Glomerular visceral epithelial cell (primary cell): ENCODE results near the gene ZDHHC9.

ENCODE experiments used
- DNase-seq: peaks from one replicate; pipeline ENCODE4 v3.0.0-alpha.2; 2016; ENCODE audit errors: extremely low spot score

Gene ZDHHC9

DNA sequence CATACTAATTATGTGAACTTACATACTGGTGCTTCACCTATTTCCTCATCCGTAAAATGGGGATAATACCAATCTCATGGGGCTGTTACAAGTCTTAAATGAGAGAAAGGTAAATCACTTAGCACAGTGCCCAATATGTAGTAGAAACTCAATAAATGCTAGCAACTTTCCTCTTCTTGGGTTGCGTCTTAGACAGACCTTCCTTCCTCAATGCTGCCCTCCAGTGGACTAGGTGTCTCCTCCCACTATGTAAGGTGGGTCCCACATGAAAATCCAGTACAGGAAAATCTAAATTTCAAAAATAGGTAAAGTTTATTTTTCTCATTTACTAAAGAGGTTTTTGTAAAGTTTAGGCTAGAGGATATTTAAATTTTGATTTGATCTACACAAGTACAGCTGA lies 20.6 kb downstream of the ZDHHC9 start:
- peak; percentile 22 for DNase-seq

DNA sequence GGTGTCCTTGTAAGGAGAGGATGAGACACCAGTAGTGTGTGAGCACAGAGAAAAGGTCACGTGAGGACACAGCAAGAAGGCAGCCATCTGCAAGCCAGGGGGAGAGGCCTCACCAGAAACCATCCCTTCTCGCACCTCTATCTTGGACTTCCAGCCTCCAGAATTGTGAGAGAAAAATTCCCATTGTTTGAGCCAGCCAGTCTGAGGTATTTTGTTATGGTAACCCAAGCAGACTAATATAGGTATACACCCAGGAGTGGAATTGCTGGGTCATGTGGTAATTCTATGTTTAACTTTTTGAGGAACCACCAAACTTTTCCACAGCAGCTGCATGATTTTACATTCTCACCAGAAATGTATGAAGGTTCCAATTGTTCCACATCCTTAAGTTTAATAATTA lies 25.6 kb downstream of the ZDHHC9 start:
- no peak for DNase-seq

DNA sequence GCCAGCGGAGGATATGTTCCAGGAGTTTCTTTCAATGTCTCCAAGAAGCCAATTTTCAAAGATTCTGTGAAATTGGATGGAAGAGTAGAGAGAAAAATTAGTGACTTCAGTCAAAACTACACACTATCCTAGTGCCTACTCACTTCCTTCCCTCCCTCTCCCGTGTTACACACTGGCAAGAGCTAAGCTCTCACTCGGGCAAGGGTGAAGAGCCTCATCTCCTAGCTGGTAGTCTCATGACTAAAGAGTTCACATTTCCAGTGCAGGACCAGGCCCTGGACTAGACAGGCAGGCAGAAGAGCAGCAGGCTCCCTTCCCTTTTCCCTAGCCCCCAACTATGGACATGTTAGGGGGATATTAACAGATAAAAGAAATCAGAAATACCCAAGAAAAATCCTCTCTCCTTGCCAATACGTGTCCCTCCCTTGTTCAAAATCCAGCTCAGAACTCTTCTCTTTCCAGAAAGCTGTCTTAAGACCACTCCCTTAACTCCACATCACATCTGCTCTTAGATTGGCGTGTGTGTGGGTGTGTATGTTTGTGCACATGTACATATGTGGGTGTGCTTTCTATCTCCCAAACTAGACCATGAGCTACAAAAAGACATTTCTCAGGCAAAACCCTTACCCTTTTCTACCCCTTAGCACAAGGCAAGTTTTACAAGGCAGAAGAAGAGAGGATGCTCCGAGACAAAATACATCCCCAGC lies 29.9 kb downstream of the ZDHHC9 start:
- DNase-seq = no peak

DNA sequence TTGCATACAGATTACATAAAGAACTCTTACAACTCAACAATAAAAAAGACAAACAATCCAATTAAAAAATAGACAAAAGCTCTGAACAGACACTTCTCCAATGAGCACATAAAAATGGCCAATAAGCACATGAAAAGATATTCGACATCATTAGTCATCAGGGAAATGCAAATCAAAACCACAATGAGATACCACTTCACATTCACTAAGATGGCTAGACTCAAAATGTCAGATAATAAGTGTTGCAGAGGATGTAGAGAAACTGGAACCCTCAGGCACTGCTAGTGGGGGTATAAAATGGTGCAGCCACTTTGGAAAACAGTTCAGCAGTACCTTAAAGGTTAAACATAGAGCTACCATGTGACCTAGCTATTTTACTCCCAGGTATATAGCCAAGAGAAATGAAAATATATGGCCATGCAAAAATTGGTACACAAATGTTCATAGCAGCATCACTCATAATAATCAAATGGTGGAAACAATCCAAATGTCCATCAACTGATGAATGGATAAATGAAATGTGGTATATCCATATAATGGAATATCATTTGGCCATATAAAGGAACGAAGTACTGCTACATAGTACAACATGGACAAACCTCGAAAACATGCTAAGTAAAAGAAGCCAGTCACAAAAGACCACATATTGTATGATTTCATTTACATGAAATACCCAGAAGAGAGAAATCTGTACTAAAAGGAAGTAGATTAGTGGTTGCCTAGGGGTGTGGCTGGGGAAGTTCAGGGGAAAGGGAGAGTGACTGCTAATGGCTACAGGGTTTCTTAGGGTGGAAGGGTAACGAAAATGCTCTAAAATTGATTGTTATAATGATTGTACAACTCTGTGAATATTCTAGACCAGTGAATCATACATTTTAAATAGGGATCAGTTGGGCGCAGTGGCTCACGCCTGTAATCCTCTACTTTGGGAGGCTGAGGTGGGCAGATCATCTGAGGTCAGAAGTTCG lies 34.6 kb downstream of the ZDHHC9 start:
- no peak for DNase-seq

DNA sequence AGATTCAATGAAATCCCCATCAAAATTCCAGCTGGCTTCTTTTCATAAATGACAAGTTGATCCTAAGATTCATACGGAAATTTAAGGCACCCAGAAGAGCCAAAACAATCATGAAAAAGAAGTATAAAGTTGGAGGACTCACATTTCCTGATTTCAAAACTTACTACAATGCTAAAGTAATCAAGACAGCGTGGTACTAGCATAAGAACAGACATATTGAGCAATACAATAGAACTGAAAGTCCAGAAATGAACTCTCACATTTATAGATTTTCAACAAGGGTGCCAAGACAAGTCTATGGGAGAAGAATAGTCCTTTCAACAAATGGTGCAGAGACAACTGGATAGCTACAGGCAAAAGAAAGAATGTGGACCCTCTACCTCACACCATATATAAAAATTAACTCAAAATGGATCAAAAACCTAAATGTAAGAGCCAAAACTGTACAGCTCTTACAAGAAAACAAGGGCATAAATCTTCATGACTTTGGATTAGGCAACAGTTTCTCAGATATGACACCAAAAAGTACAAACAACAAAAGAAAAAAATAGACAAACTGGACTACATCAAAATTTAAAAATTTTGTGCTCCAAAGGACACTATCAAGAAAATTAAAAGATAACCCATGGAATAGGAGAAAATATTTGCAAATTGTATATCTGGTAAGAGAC lies 35.4 kb downstream of the ZDHHC9 start:
- DNase-seq = no peak

DNA sequence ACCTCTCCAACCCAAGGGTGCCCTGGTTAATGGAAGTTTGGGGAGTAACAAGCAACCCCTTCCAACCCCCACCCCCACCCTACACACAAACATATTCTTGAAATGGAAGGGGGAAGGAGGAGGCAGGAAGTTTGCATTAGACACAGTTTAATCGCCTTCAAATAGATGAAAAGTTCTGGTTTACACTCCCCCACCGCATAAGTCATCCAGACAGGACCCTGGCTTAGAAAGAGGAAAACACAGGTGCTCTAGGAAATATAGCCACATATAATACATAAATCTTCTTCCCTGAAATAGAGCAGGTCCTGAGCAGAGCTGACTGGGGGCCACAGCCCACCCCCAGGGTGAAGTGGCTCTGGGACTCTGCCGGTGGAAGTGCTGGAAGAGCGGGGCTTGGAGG lies 38.9 kb downstream of the ZDHHC9 start:
- DNase-seq = no peak

DNA sequence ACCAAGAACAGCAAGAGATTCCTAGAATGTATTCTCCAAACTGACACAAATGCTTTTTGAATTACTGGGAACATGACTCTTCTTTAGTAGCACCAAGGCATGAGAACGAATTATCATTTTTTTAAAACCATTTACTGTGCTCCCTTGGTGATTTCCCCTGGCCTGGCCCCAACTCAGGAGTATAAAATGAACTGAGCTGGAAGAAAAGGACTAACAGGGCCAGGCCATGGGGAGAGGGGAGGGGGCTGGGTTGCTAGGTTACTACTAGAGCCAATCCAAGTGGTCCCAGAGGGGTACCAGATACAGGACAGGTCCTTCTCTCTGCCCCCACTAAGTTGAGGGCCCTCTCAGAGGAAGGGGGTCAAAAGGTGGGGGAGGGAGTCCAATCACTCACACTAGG lies 40.8 kb downstream of the ZDHHC9 start:
- no peak for DNase-seq

DNA sequence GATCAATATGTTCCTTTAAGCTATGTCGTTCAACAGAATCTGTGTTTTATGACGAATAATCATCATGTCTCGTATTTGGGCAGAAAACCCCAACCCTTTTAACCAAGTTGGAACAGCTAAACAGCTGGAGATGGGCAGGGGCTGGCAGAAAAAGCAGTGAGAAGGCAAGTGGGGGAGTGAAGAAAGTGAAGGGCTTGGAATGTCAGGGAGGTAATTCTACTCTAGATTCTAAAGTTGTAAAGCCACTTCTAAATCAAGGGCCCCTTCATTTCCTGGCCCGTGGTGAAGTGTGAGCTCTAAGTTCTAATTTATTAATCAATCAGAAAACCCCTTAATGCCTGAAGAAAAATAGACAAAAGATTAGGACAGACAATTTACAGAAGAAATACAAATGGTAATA lies 43.5 kb downstream of the ZDHHC9 start:
- no peak for DNase-seq

DNA sequence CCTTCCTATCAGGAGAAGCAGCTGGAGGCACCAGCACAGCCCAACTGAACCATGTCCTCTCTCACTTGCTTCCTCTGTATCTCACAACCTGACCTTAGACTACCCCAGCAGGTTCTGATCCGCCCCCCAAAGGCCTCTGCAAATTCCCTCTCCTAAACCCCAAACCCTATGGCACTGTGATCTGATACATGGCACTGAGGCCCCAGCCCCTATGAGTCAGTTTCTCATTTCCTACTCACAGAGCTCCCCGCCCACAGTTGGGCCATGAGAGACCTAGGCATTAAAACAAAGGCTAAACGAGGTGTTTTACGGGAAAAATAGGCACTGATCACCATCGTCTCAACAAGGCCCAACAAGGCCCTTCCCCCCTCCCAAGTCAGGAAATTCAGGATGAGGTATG lies 44.8 kb downstream of the ZDHHC9 start:
- DNase-seq = no peak

DNA sequence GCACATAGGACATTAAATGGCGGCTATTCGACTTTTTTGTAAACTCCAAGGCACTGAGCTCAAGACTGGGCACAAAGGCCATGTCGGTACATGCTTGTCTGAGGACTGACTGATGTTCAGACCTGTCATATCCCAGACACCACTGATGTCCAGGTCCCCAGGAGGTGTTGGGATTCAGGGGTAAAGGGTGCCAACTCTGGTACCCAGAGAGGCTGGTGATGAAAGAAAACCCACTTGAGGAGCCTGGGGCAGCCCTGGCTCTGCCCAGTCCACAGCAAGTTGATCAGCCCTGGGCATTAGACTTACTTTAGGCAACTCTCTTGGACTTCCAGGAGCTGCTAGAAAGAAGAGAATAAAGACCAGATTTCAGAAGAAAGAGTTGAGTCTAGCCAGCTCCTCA lies 45.2 kb downstream of the ZDHHC9 start:
- DNase-seq = no peak

DNA sequence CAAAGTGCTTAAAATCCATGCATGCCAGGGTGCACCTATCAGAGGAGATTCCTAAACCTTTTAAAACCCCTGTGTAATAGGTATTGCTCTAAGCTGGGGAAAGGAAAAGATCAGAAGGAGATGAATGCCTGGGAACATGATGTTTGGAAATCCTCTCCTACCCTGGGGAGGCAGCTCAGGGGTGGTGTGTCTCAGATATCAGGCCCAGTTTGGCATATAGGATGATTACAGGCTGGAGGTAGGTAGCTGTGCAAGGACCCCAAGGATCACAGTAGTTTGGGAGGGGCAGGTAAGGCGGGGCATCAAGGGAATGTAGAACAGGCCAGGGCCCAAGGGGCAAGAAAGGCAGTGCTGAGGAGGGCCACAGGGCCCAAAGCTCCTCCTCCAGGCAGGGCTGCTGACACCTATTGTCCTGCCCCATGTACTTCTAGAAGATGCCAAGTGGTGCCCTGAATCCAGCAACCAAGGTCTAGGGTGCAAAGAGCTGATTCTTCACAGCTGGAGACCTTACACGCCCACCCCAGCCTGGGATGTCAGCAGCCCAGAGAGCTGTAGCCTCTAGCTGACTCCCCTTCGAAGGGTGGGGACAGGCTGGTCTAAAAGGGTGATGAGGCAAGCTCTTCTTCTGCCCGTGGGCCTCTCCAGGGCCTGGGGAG lies 46.3 kb downstream of the ZDHHC9 start:
- DNase-seq = no peak

DNA sequence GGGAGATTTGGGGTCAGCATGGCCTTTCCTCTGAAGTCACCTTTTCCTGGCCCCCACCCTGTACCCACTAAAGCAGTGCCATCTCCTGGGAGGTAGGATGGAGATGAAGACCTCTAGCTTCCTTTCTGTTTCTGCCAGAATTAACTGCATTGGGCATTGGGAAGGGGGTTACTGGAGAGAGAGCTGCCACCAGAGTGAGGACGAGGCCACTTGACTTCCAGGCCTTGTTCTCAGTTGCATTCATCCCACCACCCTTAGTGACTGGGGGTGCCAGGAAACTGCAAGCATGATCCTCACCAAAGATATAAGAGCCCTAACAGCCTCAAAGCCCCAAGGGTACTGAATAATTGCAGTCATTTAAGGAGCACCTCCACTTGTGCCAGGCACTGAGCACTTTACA lies 48.1 kb downstream of the ZDHHC9 start:
- no peak for DNase-seq

DNA sequence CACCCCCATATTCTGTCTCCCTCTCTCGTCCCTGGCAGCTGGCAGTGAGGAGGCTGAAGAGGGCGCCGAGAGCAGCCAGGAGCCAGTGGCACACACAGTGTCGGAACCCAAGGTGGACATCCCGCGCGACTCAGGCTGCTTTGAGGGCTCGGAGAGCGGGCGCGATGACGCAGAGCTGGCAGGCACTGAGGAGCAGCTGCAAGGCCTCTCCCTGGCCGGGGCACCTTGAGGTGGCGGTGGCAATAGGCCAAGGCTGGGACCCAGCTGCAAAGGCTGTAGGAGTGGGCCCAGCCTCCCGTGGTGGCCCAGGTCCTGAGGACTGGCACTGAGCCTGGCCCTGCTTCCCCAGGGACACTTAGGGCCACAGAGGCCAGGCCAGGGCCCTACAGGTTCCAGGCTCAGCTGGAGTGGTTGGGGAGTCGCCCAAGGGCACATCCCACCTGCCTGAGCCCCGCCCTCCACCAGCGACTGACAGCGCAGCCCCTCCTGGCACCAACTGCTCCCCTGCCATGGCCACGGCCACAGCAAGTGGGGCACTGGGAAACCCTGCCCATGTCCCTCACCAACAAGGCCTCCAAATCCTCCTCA lies 50.0 kb downstream of the ZDHHC9 start:
- DNase-seq = no peak

DNA sequence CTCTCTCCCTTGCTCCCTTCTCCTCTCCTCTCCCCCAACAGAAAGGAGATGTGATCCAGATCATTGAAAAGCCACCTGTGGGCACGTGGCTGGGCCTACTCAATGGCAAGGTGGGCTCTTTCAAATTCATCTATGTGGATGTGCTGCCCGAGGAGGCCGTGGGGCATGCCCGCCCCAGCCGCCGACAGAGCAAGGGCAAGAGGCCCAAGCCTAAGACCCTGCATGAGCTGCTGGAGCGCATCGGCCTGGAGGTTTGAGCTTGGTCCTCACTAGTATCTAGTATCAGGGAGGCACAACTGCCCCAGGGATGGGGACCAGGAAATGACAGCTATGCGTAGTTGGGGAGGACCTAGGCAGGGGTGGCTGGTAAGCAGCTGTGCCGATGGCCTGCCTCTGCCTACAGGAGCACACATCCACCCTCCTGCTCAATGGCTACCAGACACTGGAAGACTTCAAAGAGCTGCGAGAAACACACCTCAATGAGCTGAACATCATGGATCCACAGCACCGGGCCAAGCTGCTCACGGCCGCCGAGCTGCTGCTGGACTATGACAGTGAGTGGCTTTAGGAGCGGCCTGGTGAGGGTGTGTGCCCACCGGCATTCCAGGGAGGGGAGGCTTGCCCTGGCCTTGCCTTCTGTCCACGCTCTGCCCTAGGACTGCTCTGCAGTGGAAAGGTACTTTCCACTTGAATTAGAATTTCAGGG lies 50.9 kb downstream of the ZDHHC9 start:
- DNase-seq = no peak

DNA sequence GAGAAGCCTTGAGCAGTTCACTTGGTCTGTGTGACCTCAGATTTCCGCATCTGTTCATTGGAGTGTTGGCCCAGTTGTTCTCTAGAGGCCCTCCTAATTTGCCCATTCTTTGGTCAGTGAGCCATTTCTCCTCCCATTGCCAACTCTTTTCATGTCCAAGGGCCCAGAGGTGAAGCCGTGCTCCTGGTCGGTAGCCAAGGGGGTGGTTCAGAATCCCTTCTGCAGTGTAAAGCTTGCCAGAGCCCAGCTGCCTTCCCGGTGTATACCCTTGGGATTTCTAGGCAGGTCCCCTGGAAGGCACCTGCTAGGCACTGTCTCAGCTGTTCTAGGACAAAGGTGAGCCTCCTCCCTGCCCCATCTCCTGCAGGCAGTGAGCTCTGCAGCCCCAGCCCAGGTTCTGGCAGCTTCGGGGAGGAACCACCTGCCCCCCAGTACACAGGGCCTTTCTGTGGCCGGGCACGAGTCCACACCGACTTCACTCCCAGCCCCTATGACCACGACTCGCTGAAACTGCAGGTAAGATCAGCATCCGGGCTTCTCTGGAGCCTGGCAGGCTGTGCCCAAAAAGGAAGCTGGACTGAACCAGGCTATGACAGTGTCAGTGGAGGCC lies 51.6 kb downstream of the ZDHHC9 start:
- DNase-seq = no peak

DNA sequence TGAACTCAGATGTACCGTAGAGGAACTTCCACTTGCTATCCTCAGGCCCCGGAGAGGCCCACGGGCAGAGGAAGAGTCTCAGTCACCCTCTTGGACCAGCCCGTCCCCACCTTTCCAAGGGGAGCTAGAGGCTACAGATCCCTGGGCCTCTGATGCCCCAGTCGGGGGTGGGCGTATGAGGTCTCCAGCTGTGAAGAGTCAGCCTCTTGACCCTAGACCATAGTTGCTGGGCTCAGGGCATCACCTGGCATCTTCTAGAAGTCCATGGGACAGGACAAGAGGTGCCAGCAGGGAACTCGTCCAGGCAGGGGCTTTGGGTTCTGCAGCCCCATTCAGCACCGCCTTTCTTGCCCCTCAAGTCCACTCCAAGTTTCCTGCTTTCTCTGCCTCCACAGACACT lies 52.4 kb downstream of the ZDHHC9 start:
- no peak for DNase-seq

DNA sequence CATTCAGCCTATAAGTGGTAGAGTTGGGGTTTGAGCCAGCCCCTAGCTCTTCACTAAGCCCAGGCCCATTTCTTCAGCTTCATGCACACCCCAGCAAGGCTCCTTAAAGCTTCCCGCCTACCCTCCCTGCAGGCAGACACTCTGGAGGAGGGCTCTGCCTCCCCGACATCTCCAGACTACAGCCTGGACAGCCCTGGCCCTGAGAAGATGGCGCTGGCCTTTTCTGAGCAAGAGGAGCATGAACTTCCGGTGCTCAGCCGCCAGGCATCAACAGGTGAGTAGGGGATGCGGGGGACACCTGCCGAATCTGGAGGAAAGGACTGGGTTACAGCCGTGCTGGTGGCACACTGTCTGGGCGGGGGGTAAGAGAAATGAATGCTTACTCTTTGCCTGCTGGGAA lies 52.9 kb downstream of the ZDHHC9 start:
- no peak for DNase-seq

DNA sequence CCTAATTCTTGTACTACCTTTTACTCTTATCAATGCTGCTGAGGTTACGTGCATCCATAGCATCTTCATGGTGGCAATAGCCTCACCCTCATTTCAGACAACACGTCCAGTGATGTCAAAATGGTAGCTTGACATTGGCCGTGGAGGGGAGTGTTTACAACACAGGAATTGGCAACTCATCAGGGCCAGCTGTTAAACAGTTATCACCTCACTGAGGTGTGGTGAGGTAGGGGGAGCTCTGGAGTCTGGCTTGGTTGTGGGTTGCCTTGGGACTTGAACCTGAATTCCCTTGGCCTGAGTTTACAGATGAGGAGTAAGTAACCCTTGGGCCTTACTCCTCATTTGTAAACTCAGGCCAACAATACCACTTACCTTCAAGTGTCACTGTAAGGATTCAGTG lies 53.5 kb downstream of the ZDHHC9 start:
- DNase-seq = no peak

DNA sequence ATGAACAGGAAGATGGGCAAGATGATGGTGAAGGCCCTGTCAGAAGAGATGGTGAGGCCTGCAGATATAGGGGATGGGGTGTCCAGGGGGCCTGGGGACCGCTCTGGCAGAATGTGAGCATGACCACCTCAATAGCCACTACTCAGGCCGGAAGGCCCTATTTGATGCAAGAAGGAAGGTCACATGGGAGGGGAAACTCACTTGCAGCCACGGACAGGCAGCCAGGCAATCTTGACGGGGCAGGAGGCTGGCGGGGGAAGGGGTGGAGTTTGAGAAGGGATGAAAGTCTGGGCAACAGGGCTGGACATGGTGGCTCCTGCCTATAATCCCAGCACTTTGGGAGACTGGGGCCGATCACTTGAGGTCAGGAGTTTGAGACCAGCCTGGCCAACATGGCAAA lies 55.2 kb downstream of the ZDHHC9 start:
- no peak for DNase-seq

DNA sequence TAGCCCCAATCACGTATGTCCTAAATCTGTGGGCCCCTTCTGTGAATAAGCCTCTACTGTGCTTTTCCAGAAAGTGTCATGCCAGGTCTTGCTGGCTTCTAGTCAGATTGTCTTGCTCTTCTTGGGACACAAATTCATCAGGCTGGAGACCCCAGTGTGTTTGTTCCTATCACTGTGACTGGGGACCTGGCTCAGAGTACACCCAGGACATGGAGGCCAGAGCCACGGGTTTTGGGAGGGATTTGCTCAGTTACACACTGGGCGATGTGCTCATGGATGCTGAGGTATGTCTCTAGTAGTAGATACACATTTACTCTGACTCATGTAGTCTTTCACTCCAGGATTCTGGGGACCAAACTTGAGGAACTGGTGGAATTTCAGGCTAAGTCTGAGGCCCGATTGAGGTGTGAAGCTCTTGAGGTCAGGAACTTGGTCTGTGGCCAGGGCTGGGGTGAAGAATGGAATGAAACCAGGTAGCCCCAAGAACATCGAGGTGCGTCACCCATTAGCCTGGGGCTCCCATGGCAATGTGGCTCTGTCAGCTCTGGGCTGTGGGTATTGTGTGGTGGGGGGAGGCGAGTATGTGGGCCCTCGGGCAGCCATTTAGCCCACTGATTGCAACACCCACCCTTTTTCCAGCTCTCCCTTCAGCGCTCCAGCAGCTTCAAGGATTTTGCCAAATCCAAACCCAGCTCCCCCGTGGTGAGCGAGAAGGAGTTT lies 56.2 kb downstream of the ZDHHC9 start:
- no peak for DNase-seq
